HEK293 (cell line): Measurements from ENCODE around the gene JAZF1.

Experiments used
- CTCF ChIA-PET: fragments of 350-600 bp; formaldehyde crosslinking; extraction: SDS; loops from one replicate; lab custom pipeline; 2021; ENCODE audit warnings: antibody characterized with exemption; lab: Yijun Ruan, JAX
- POLR2A ChIA-PET: fragments of 300-600 bp; formaldehyde crosslinking; extraction: SDS; loops from one replicate; lab custom pipeline; 2020; ENCODE audit warnings: antibody characterized with exemption, inconsistent platforms; lab: Yijun Ruan, JAX
- H3K27ac ChIP-seq: fragments of 200-500 bp; sonication (Bioruptor generic); 2 replicates; pipeline ENCODE4 v1.5.1; 2014; ENCODE audit warnings: low read depth, low read length, control low read depth, inconsistent platforms; ENCODE audit errors: extremely low read depth
- H3K36me3 ChIP-seq, 2 experiments: fragments of 200-500 bp in 1 of 2; sonication (Bioruptor generic) in 1 of 2; 1 replicate in 1 of 2; 2 replicates in 1 of 2; pipeline ENCODE4 v1.5.1; 2014 to 2017; ENCODE audit warnings: inconsistent platforms in 2 of 2, low read length in 2 of 2; ENCODE audit not compliant: control insufficient read depth in 2 of 2, insufficient read depth in 1 of 2
- H3K4me1 ChIP-seq: fragments of 200-500 bp; sonication (Bioruptor generic); 2 replicates; pipeline ENCODE4 v1.5.1; 2014; ENCODE audit warnings: mild to moderate bottlenecking, low read length, inconsistent platforms; ENCODE audit not compliant: control insufficient read depth, insufficient read depth
- H3K4me3 ChIP-seq: 2 replicates; pipeline ENCODE4 v1.5.1; 2011; ENCODE audit warnings: low read depth, mild to moderate bottlenecking, control low read depth, low read length, moderate library complexity
- H3K9me3 ChIP-seq: fragments of 200-500 bp; sonication (Bioruptor generic); 2 replicates; pipeline ENCODE4 v1.5.1; 2014; ENCODE audit warnings: low read depth, low read length, inconsistent platforms; ENCODE audit not compliant: control insufficient read depth, insufficient read depth
- GLIS2 ChIP-seq: fragments of 450-650 bp; formaldehyde crosslinking; IDR thresholded peaks from 2 replicates; pipeline ENCODE4 v1.5.1; 2016; ENCODE audit warnings: missing biosample characterization, missing genetic modification characterization
- KLF1 ChIP-seq: fragments of 450-650 bp; formaldehyde crosslinking; IDR thresholded peaks from 2 replicates; pipeline ENCODE4 v1.5.1; 2016; ENCODE audit warnings: missing biosample characterization, missing genetic modification characterization
- OSR2 ChIP-seq: fragments of 450-650 bp; formaldehyde crosslinking; IDR thresholded peaks from 2 replicates; pipeline ENCODE4 v1.5.1; 2016; ENCODE audit warnings: missing biosample characterization, missing genetic modification characterization
- WT1 ChIP-seq: fragments of 450-650 bp; formaldehyde crosslinking; IDR thresholded peaks from 2 replicates; pipeline ENCODE4 v1.5.1; 2016; ENCODE audit warnings: missing biosample characterization, missing genetic modification characterization
- ZBTB17 ChIP-seq: fragments of 450-650 bp; formaldehyde crosslinking; IDR thresholded peaks from 2 replicates; pipeline ENCODE4 v1.5.1; 2016; ENCODE audit warnings: missing biosample characterization, missing genetic modification characterization
- ZBTB48 ChIP-seq: fragments of 450-650 bp; formaldehyde crosslinking; IDR thresholded peaks from 2 replicates; pipeline ENCODE4 v1.5.1; 2016; ENCODE audit warnings: missing biosample characterization, missing genetic modification characterization
- ZFP41 ChIP-seq: fragments of 450-650 bp; formaldehyde crosslinking; IDR thresholded peaks from 2 replicates; pipeline ENCODE4 v1.5.1; 2016; ENCODE audit warnings: missing biosample characterization, missing genetic modification characterization, borderline replicate concordance
- ZIC2 ChIP-seq: fragments of 450-650 bp; formaldehyde crosslinking; IDR thresholded peaks from 2 replicates; pipeline ENCODE4 v1.5.1; 2016; ENCODE audit warnings: missing biosample characterization, missing genetic modification characterization
- ZNF121 ChIP-seq: fragments of 450-650 bp; formaldehyde crosslinking; IDR thresholded peaks from 2 replicates; pipeline ENCODE4 v1.5.1; 2016; ENCODE audit warnings: missing biosample characterization, missing genetic modification characterization
- ZNF133 ChIP-seq: fragments of 450-650 bp; formaldehyde crosslinking; IDR thresholded peaks from 2 replicates; pipeline ENCODE4 v1.5.1; 2016; ENCODE audit warnings: missing biosample characterization, missing genetic modification characterization
- ZNF202 ChIP-seq: fragments of 450-650 bp; formaldehyde crosslinking; IDR thresholded peaks from 2 replicates; pipeline ENCODE4 v1.5.1; 2016; ENCODE audit warnings: missing biosample characterization, missing genetic modification characterization, borderline replicate concordance
- ZNF211 ChIP-seq: fragments of 450-650 bp; formaldehyde crosslinking; IDR thresholded peaks from 2 replicates; pipeline ENCODE4 v1.5.1; 2016; ENCODE audit warnings: low read depth, missing biosample characterization, missing genetic modification characterization
- ZNF23 ChIP-seq: fragments of 450-650 bp; formaldehyde crosslinking; IDR thresholded peaks from 2 replicates; pipeline ENCODE4 v1.5.1; 2016; ENCODE audit warnings: missing biosample characterization, missing genetic modification characterization, borderline replicate concordance
- ZNF266 ChIP-seq: fragments of 450-650 bp; formaldehyde crosslinking; IDR thresholded peaks from 2 replicates; pipeline ENCODE4 v1.5.1; 2016; ENCODE audit warnings: missing biosample characterization, missing genetic modification characterization, low read depth
- ZNF335 ChIP-seq: fragments of 450-650 bp; formaldehyde crosslinking; conservative IDR thresholded peaks from 2 replicates; pipeline ENCODE4 v1.5.1; 2016; ENCODE audit warnings: missing biosample characterization, missing genetic modification characterization
- ZNF529 ChIP-seq: fragments of 450-650 bp; formaldehyde crosslinking; IDR thresholded peaks from 2 replicates; pipeline ENCODE4 v1.5.1; 2017; ENCODE audit warnings: missing genetic modification characterization, missing biosample characterization; ENCODE audit not compliant: insufficient replicate concordance
- ZNF654 ChIP-seq: fragments of 450-650 bp; formaldehyde crosslinking; IDR thresholded peaks from 2 replicates; pipeline ENCODE4 v1.5.1; 2016; ENCODE audit warnings: low read depth, missing biosample characterization, missing genetic modification characterization
- ZNF660 ChIP-seq: fragments of 450-650 bp; IDR thresholded peaks from 2 replicates; pipeline ENCODE4 v1.5.1; 2018; ENCODE audit warnings: missing biosample characterization, mild to moderate bottlenecking, missing genetic modification characterization
- ZNF776 ChIP-seq: fragments of 450-650 bp; formaldehyde crosslinking; IDR thresholded peaks from 2 replicates; pipeline ENCODE4 v1.5.0; 2017; ENCODE audit warnings: missing biosample characterization, missing genetic modification characterization, borderline replicate concordance
- ZSCAN16 ChIP-seq: fragments of 450-650 bp; formaldehyde crosslinking; IDR thresholded peaks from 2 replicates; pipeline ENCODE4 v1.5.1; 2016; ENCODE audit warnings: missing biosample characterization, missing genetic modification characterization
- ZXDB ChIP-seq: fragments of 450-650 bp; formaldehyde crosslinking; IDR thresholded peaks from 2 replicates; pipeline ENCODE4 v1.5.1; 2016; ENCODE audit warnings: missing biosample characterization, missing genetic modification characterization
- TF ChIP-seq, protein P1 (sequence below): fragments of 450-650 bp; formaldehyde crosslinking; IDR thresholded peaks from 2 replicates; pipeline ENCODE4 v1.5.1; 2016; ENCODE audit warnings: missing biosample characterization, missing genetic modification characterization
- TF ChIP-seq, protein P2 (sequence below): fragments of 450-650 bp; formaldehyde crosslinking; IDR thresholded peaks from 2 replicates; pipeline ENCODE4 v1.5.1; 2017; ENCODE audit warnings: missing biosample characterization, missing genetic modification characterization
- TF ChIP-seq, protein P3 (sequence below): fragments of 450-650 bp; formaldehyde crosslinking; IDR thresholded peaks from 2 replicates; pipeline ENCODE4 v1.5.1; 2016; ENCODE audit warnings: missing biosample characterization, missing genetic modification characterization, low read depth

JAZF1 gene

DNA sequence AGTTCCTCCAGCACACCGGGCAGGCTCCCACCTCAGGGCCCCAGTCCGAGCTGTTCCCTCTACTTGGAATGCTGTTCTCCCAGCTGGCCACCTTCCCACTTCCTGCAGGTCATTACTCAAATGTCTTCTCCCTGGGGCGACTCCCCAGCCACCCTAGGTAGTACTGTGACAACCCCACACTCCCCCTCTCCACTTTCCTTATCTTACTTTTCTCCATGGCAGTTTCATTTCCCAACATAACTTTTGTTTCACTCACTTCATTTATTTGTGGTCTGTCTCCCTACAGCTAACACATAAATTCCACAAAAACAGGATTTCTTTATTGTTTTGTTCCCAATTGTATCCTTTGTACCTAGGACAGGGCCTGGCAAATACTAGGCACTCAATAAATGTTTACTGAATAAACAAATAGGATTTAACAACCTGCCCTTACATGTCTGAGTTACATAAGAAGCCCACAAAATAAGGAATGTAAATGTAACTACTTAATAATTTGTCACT is 76.5 kb downstream of the JAZF1 start (continued):
- peak; percentile 88 for TF ChIP-seq ZIC2 (tag by site-specific recombination)
- TF ChIP-seq ZNF23 (tag by site-specific recombination) = no peak
- TF ChIP-seq, protein P1, sequence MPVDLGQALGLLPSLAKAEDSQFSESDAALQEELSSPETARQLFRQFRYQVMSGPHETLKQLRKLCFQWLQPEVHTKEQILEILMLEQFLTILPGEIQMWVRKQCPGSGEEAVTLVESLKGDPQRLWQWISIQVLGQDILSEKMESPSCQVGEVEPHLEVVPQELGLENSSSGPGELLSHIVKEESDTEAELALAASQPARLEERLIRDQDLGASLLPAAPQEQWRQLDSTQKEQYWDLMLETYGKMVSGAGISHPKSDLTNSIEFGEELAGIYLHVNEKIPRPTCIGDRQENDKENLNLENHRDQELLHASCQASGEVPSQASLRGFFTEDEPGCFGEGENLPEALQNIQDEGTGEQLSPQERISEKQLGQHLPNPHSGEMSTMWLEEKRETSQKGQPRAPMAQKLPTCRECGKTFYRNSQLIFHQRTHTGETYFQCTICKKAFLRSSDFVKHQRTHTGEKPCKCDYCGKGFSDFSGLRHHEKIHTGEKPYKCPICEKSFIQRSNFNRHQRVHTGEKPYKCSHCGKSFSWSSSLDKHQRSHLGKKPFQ (tag by site-specific recombination) = 0 out of 2 replicates have a peak, but pooled peaks have one; percentile 22
- TF ChIP-seq OSR2 (tag by site-specific recombination) = peak; percentile 40; the same call in 1 of the 2 replicates
- TF ChIP-seq, protein P2, sequence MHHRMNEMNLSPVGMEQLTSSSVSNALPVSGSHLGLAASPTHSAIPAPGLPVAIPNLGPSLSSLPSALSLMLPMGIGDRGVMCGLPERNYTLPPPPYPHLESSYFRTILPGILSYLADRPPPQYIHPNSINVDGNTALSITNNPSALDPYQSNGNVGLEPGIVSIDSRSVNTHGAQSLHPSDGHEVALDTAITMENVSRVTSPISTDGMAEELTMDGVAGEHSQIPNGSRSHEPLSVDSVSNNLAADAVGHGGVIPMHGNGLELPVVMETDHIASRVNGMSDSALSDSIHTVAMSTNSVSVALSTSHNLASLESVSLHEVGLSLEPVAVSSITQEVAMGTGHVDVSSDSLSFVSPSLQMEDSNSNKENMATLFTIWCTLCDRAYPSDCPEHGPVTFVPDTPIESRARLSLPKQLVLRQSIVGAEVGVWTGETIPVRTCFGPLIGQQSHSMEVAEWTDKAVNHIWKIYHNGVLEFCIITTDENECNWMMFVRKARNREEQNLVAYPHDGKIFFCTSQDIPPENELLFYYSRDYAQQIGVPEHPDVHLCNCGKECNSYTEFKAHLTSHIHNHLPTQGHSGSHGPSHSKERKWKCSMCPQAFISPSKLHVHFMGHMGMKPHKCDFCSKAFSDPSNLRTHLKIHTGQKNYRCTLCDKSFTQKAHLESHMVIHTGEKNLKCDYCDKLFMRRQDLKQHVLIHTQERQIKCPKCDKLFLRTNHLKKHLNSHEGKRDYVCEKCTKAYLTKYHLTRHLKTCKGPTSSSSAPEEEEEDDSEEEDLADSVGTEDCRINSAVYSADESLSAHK (tag by site-specific recombination) = peak; percentile 78

DNA sequence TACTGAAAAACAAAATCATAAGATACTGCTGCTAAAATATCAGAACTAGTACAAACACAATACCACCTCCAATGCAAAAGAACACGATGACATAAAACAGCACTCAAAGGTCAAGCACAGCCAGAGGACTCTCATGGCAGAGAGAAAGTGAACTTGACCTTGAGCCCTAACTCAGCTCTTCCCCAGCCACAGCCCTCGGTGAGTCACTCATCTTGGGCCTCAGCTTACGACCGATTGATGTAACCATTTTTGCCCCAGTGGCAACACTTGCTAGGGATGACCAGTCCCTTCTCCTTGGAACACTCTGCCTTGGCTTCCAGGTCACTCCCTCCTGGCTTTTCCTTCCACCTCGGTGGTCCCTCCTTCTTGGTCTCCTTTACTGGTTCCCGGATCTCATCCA is 77.8 kb downstream of the JAZF1 start:
- Histone ChIP-seq H3K36me3 (no peaks in the 10 kb centered on the region), H3K27ac (no peak overlapping the region), H3K9me3 (no peaks in the 10 kb centered on the region), H3K4me1 (peaks cover 28% of the 10 kb centered on the region), H3K4me3 (no peak overlapping the region)
- TF ChIP-seq ZNF335 (tag by site-specific recombination) = no peak
- peak; percentile 72; the same call in 1 of the 2 replicates for TF ChIP-seq ZBTB48 (tag by site-specific recombination)
- CTCF ChIA-PET = interaction anchor here (0.6 to 1.8 kb wide), 4 partner anchors 9 to 161 kb away, joined by 4 to 10 read pairs (median 6); no protein-coding TSS in a partner anchor
- POLR2A ChIA-PET = no interaction called here

DNA sequence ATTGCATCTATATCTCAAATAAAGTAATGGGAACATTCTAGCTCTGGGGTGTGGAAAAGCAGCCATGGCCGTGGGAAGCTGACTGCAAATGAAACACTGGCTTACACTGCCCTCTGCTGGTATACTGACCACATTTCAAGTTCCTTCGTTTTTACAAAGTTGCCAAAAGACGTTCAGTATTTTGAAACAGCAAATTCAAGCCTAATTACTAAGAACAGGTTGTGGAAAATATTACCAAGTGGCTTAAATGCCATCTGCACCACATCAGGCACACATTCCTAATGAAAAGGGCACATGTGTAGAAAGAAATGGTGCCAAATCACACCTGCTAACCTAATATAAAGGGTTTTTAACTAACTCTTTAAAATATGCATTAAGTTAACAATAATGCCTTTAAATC is 83.9 kb downstream of the JAZF1 start:
- TF ChIP-seq WT1 (tag by site-specific recombination) (no peak), ZNF660 (tag by site-specific recombination) (peak; percentile 76), ZNF654 (tag by site-specific recombination) (peak; percentile 64), ZNF776 (tag by site-specific recombination) (no peak)
- Histone ChIP-seq H3K9me3 (no peaks in the 10 kb centered on the region), H3K4me1 (no peaks in the 10 kb centered on the region), H3K4me3 (no peak overlapping the region), H3K36me3 (no peaks in the 10 kb centered on the region), H3K27ac (no peak overlapping the region)
- CTCF ChIA-PET = interaction anchor here (0.6 to 6.5 kb wide), 31 partner anchors 8 to 955 kb away, joined by 3 to 82 read pairs (median 4); no protein-coding TSS in a partner anchor
- POLR2A ChIA-PET = interaction anchor here (0.6 kb wide), 1 partner anchor 77 kb away, joined by 6 read pairs; no protein-coding TSS in a partner anchor

DNA sequence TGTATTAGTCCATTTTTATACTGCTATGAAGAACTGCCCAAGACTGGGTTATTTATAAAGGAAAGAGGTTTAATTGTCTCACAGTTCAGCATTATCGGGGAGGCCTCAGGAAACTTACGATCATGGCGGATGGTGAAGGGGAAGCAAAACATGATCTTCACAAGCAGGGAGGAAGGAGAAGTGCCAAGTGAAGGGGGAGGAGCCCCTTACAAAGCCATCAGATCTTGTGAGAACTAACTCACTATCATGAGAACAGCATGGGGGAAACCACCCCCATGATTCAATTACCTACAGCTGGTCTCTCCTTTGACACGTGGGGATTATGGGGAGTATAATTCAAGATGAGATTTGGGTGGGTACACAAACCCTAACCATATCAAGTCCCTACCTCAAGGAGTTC is 85.4 kb downstream of the JAZF1 start:
- no peak for TF ChIP-seq KLF1 (tag by site-specific recombination)
- TF ChIP-seq ZNF121 (tag by site-specific recombination) = no peak
- no peak for TF ChIP-seq ZNF654 (tag by site-specific recombination)
- TF ChIP-seq ZNF202 (tag by site-specific recombination) = no peak
- TF ChIP-seq GLIS2 (tag by site-specific recombination) = no peak
- no peak for TF ChIP-seq ZNF529 (tag by site-specific recombination)
- TF ChIP-seq ZFP41 (tag by site-specific recombination) = no peak
- TF ChIP-seq, protein P3, sequence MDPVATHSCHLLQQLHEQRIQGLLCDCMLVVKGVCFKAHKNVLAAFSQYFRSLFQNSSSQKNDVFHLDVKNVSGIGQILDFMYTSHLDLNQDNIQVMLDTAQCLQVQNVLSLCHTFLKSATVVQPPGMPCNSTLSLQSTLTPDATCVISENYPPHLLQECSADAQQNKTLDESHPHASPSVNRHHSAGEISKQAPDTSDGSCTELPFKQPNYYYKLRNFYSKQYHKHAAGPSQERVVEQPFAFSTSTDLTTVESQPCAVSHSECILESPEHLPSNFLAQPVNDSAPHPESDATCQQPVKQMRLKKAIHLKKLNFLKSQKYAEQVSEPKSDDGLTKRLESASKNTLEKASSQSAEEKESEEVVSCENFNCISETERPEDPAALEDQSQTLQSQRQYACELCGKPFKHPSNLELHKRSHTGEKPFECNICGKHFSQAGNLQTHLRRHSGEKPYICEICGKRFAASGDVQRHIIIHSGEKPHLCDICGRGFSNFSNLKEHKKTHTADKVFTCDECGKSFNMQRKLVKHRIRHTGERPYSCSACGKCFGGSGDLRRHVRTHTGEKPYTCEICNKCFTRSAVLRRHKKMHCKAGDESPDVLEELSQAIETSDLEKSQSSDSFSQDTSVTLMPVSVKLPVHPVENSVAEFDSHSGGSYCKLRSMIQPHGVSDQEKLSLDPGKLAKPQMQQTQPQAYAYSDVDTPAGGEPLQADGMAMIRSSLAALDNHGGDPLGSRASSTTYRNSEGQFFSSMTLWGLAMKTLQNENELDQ (tag by site-specific recombination) = no peak
- TF ChIP-seq ZNF133 (tag by site-specific recombination) = no peak
- no peak for TF ChIP-seq ZSCAN16 (tag by site-specific recombination)
- no peak for TF ChIP-seq OSR2 (tag by site-specific recombination)
- no peak for TF ChIP-seq ZNF266
- TF ChIP-seq ZNF211 (tag by site-specific recombination) = no peak
- no peak for TF ChIP-seq ZBTB17 (tag by site-specific recombination)
- TF ChIP-seq ZXDB (tag by site-specific recombination) = no peak
- TF ChIP-seq, all 188 proteins: peak for 0
- ChIA-PET POLR2A (no interaction called here), CTCF (interaction anchor here (0.5 to 6.5 kb wide), 11 partner anchors 9 to 1599 kb away, joined by 3 to 82 read pairs (median 16); no protein-coding TSS in a partner anchor)
- H3K9me3 ChIP-seq = no peaks in the 10 kb centered on the region
- H3K27ac ChIP-seq = no peak overlapping the region
- no peak overlapping the region for H3K4me3 ChIP-seq
- H3K4me1 ChIP-seq = no peaks in the 10 kb centered on the region
- no peaks in the 10 kb centered on the region for H3K36me3 ChIP-seq
